ENCODE measurements around the gene RPP38.

RPP38 gene

GRCh38 chr10:15112657-15113056, 15.5 kb downstream of the RPP38 start:
- no peak overlapping the region for H3K4me3 ChIP-seq (ENCODE audit: low read length)
- no peaks in the 10 kb centered on the region for H3K4me1 ChIP-seq (ENCODE audit: insufficient read depth, low read length)
- no peak overlapping the region for H3K27ac ChIP-seq (ENCODE audit: low read depth, low read length)
- H3K9me3 ChIP-seq (ENCODE audit: insufficient read depth, low read depth, low read length): no peaks in the 10 kb centered on the region
- no peak overlapping the region for H3K9ac ChIP-seq (ENCODE audit: low read depth, low read length)
- no peaks in the 10 kb centered on the region for H3K27me3 ChIP-seq (ENCODE audit: insufficient read depth, low read length)
- H3K36me3 ChIP-seq (ENCODE audit: insufficient read depth, low read length): peaks cover 44% of the 10 kb centered on the region
- WGBS: 95% methylated on average over 13 of the region's 13 CpGs

- Histone ChIP-seq H3K27me3 (ENCODE audit: insufficient read depth, low read length) (no peaks in the 10 kb centered on the region), H3K27ac (ENCODE audit: low read depth, low read length) (no peak overlapping the region), H3K9ac (ENCODE audit: low read depth, low read length) (no peak overlapping the region), H3K4me1 (ENCODE audit: insufficient read depth, low read length) (no peaks in the 10 kb centered on the region), H3K9me3 (ENCODE audit: insufficient read depth, low read depth, low read length) (no peaks in the 10 kb centered on the region), H3K36me3 (ENCODE audit: insufficient read depth, low read length) (peaks cover 44% of the 10 kb centered on the region), H3K4me3 (ENCODE audit: low read length) (no peak overlapping the region)
- WGBS: 100% methylated on average over 4 of the region's 4 CpGs
These were observed 16.6 kb downstream of the RPP38 start for GRCh38 chr10:15113766-15114165.

- Histone ChIP-seq H3K4me3 (ENCODE audit: low read length) (no peak overlapping the region), H3K9ac (ENCODE audit: low read depth, low read length) (no peak overlapping the region), H3K9me3 (ENCODE audit: insufficient read depth, low read depth, low read length) (no peaks in the 10 kb centered on the region), H3K27me3 (ENCODE audit: insufficient read depth, low read length) (no peaks in the 10 kb centered on the region), H3K36me3 (ENCODE audit: insufficient read depth, low read length) (peaks cover 43% of the 10 kb centered on the region), H3K4me1 (ENCODE audit: insufficient read depth, low read length) (no peaks in the 10 kb centered on the region), H3K27ac (ENCODE audit: low read depth, low read length) (no peak overlapping the region)
- 100% methylated on average over 3 of the region's 5 CpGs for WGBS
These were observed 19.1 kb downstream of the RPP38 start for GRCh38 chr10:15116225-15116624.

GRCh38 chr10:15118615-15119014, 21.5 kb downstream of the RPP38 start:
- Histone ChIP-seq H3K4me1 (ENCODE audit: insufficient read depth, low read length) (no peaks in the 10 kb centered on the region), H3K9me3 (ENCODE audit: insufficient read depth, low read depth, low read length) (no peaks in the 10 kb centered on the region), H3K9ac (ENCODE audit: low read depth, low read length) (no peak overlapping the region), H3K36me3 (ENCODE audit: insufficient read depth, low read length) (peaks cover 42% of the 10 kb centered on the region), H3K4me3 (ENCODE audit: low read length) (no peak overlapping the region), H3K27me3 (ENCODE audit: insufficient read depth, low read length) (no peaks in the 10 kb centered on the region), H3K27ac (ENCODE audit: low read depth, low read length) (no peak overlapping the region)
- WGBS: 90% methylated on average over 1 of the region's 1 CpG

GRCh38 chr10:15120523-15120922, 23.4 kb downstream of the RPP38 start:
- Histone ChIP-seq H3K4me3 (ENCODE audit: low read length) (no peak overlapping the region), H3K9ac (ENCODE audit: low read depth, low read length) (no peak overlapping the region), H3K9me3 (ENCODE audit: insufficient read depth, low read depth, low read length) (no peaks in the 10 kb centered on the region), H3K27ac (ENCODE audit: low read depth, low read length) (no peak overlapping the region), H3K4me1 (ENCODE audit: insufficient read depth, low read length) (no peaks in the 10 kb centered on the region), H3K27me3 (ENCODE audit: insufficient read depth, low read length) (no peaks in the 10 kb centered on the region), H3K36me3 (ENCODE audit: insufficient read depth, low read length) (peaks cover 51% of the 10 kb centered on the region)
- WGBS: 93% methylated on average over 5 of the region's 5 CpGs

- Histone ChIP-seq H3K4me1 (ENCODE audit: insufficient read depth, low read length) (no peaks in the 10 kb centered on the region), H3K9me3 (ENCODE audit: insufficient read depth, low read depth, low read length) (no peaks in the 10 kb centered on the region), H3K4me3 (ENCODE audit: low read length) (no peak overlapping the region), H3K36me3 (ENCODE audit: insufficient read depth, low read length) (peaks cover 50% of the 10 kb centered on the region), H3K9ac (ENCODE audit: low read depth, low read length) (no peak overlapping the region), H3K27me3 (ENCODE audit: insufficient read depth, low read length) (no peaks in the 10 kb centered on the region), H3K27ac (ENCODE audit: low read depth, low read length) (no peak overlapping the region)
- 100% methylated on average over 1 of the region's 1 CpG for WGBS
These were observed 24.6 kb downstream of the RPP38 start for GRCh38 chr10:15121707-15122106.

- WGBS: 97% methylated on average over 8 of the region's 9 CpGs
- Histone ChIP-seq H3K27me3 (ENCODE audit: insufficient read depth, low read length) (no peaks in the 10 kb centered on the region), H3K9me3 (ENCODE audit: insufficient read depth, low read depth, low read length) (no peaks in the 10 kb centered on the region), H3K27ac (ENCODE audit: low read depth, low read length) (no peak overlapping the region), H3K4me3 (ENCODE audit: low read length) (no peak overlapping the region), H3K4me1 (ENCODE audit: insufficient read depth, low read length) (no peaks in the 10 kb centered on the region), H3K9ac (ENCODE audit: low read depth, low read length) (no peak overlapping the region), H3K36me3 (ENCODE audit: insufficient read depth, low read length) (peaks cover 47% of the 10 kb centered on the region)
These were observed 25.4 kb downstream of the RPP38 start for GRCh38 chr10:15122477-15123030.

GRCh38 chr10:15123749-15124184, 26.6 kb downstream of the RPP38 start:
- Histone ChIP-seq H3K36me3 (ENCODE audit: insufficient read depth, low read length) (peaks cover 46% of the 10 kb centered on the region), H3K27ac (ENCODE audit: low read depth, low read length) (no peak overlapping the region), H3K9me3 (ENCODE audit: insufficient read depth, low read depth, low read length) (no peaks in the 10 kb centered on the region), H3K9ac (ENCODE audit: low read depth, low read length) (no peak overlapping the region), H3K4me3 (ENCODE audit: low read length) (no peak overlapping the region), H3K27me3 (ENCODE audit: insufficient read depth, low read length) (no peaks in the 10 kb centered on the region), H3K4me1 (ENCODE audit: insufficient read depth, low read length) (no peaks in the 10 kb centered on the region)
- WGBS: 90% methylated on average over 3 of the region's 3 CpGs

- Histone ChIP-seq H3K9me3 (ENCODE audit: insufficient read depth, low read depth, low read length) (no peaks in the 10 kb centered on the region), H3K9ac (ENCODE audit: low read depth, low read length) (no peak overlapping the region), H3K27me3 (ENCODE audit: insufficient read depth, low read length) (no peaks in the 10 kb centered on the region), H3K4me3 (ENCODE audit: low read length) (no peak overlapping the region), H3K36me3 (ENCODE audit: insufficient read depth, low read length) (peaks cover 46% of the 10 kb centered on the region), H3K4me1 (ENCODE audit: insufficient read depth, low read length) (no peaks in the 10 kb centered on the region), H3K27ac (ENCODE audit: low read depth, low read length) (no peak overlapping the region)
- WGBS: 94% methylated on average over 9 of the region's 9 CpGs
These were observed 27.0 kb downstream of the RPP38 start for GRCh38 chr10:15124190-15124589.

GRCh38 chr10:15124908-15125307, 27.8 kb downstream of the RPP38 start:
- H3K9me3 ChIP-seq (ENCODE audit: insufficient read depth, low read depth, low read length): no peaks in the 10 kb centered on the region
- H3K27me3 ChIP-seq (ENCODE audit: insufficient read depth, low read length): no peaks in the 10 kb centered on the region
- 93% methylated on average over 3 of the region's 3 CpGs for WGBS
- H3K27ac ChIP-seq (ENCODE audit: low read depth, low read length): no peak overlapping the region
- H3K36me3 ChIP-seq (ENCODE audit: insufficient read depth, low read length): peaks cover 44% of the 10 kb centered on the region
- H3K9ac ChIP-seq (ENCODE audit: low read depth, low read length): no peak overlapping the region
- H3K4me3 ChIP-seq (ENCODE audit: low read length): no peak overlapping the region
- H3K4me1 ChIP-seq (ENCODE audit: insufficient read depth, low read length): no peaks in the 10 kb centered on the region

- H3K9me3 ChIP-seq (ENCODE audit: insufficient read depth, low read depth, low read length): no peaks in the 10 kb centered on the region
- no peak overlapping the region for H3K27ac ChIP-seq (ENCODE audit: low read depth, low read length)
- WGBS: 98% methylated on average over 5 of the region's 5 CpGs
- H3K27me3 ChIP-seq (ENCODE audit: insufficient read depth, low read length): no peaks in the 10 kb centered on the region
- no peak overlapping the region for H3K4me3 ChIP-seq (ENCODE audit: low read length)
- H3K36me3 ChIP-seq (ENCODE audit: insufficient read depth, low read length): peaks cover 59% of the 10 kb centered on the region
- H3K9ac ChIP-seq (ENCODE audit: low read depth, low read length): no peak overlapping the region
- no peaks in the 10 kb centered on the region for H3K4me1 ChIP-seq (ENCODE audit: insufficient read depth, low read length)
These were observed 34.2 kb downstream of the RPP38 start for GRCh38 chr10:15131330-15131729.
